HG03103 (cell line): Measurements from ENCODE around the gene NF2.
A peak's percentile ranks its signal among the peaks of the same experiment; 100 is the strongest.
"Not testable (repeated sequence)": the region's sequence is repeated elsewhere in the genome, so short reads cannot be mapped to it uniquely, and the experiment has no call there.

Source experiments
- ATAC-seq: cut with Tn5 transposase; IDR thresholded peaks from one replicate; pipeline ENCODE4 v1.9.1; 2021; ENCODE audit warnings: low read depth; ENCODE audit not compliant: unreplicated experiment

Gene NF2

GRCh38 chr22:29603358-29604075 lies at the start of gene NF2:
Gene NF2 (plus strand): TSS chr22:29603633. CDS start chr22:29603999, 366 bp downstream.
- peak; percentile 95 for ATAC-seq

DNA sequence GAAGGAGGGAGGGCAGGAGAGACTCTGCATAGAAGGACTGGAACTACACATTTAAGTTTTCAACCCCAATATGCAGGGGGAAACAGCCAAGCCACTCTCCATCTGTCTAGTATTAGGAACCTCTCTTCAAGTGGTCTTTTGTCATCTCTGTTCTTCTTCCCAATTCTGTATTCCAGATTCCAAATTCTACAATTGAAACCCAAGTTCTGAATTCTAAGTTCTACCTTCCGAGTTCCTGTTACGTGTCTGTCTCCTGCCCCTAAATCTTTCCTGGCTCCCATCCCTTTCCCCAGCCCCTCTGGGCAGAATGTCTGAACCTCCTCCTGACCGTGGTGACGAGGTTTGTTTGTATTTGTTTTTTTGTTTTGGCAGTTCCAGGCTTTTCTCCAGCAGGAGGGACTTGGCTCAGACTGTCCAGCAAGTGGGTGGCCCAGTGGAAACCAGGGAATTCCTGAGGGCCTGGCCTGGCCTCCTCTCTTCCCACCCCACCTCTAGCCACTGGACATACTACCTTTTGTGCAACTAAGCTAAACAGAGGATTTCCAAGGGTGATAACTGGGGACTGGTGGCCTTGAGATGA lies 48.3 kb upstream of the NF2 start:
- ATAC-seq = no peak

- ATAC-seq = no peak
Observed at GRCh38 chr22:29559030-29559429, 44.4 kb upstream of the NF2 start.

DNA sequence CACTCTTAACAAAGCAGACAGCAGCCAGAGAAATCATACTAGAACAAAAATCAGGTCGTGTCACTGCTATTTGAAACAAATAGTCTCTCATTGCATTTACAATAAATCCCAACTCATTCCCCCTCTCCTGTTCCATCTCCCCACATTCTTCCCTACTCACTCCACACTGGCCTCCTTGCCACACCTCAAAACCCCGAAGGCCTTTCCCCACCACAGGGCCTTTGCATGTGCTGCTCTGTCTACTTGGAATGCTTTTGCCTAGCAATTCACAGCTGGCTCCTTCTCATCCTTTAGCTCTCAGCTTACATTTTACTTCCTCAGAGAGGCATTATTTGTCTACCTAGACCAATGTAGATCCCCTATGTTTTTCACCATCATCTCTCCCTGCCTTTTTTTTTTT lies 43.6 kb upstream of the NF2 start:
- ATAC-seq = no peak

- no peak for ATAC-seq
Observed at GRCh38 chr22:29563652-29564460, 39.6 kb upstream of the NF2 start.

DNA sequence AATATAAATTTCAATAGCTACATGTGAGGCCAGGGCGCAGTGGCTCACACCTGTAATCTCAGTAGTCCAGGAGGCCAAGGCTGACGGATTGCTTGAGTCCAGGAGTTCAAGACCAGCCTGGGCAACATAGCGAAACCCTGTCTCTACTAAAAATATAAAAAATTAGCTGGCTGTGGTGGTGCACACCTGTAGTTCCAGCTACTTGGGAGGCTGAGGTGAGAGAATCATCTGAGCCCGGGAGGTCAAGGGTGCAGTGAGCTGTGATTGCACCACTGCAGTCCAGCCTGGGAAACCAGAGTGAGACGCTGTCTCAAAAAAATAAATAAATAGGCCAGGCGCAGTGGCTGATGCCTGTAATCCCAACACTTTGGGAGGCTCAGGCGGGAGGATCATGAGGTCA lies 36.9 kb upstream of the NF2 start:
- not testable (repeated sequence) for ATAC-seq

- no peak for ATAC-seq
Observed at GRCh38 chr22:29567338-29567737, 36.1 kb upstream of the NF2 start.

DNA sequence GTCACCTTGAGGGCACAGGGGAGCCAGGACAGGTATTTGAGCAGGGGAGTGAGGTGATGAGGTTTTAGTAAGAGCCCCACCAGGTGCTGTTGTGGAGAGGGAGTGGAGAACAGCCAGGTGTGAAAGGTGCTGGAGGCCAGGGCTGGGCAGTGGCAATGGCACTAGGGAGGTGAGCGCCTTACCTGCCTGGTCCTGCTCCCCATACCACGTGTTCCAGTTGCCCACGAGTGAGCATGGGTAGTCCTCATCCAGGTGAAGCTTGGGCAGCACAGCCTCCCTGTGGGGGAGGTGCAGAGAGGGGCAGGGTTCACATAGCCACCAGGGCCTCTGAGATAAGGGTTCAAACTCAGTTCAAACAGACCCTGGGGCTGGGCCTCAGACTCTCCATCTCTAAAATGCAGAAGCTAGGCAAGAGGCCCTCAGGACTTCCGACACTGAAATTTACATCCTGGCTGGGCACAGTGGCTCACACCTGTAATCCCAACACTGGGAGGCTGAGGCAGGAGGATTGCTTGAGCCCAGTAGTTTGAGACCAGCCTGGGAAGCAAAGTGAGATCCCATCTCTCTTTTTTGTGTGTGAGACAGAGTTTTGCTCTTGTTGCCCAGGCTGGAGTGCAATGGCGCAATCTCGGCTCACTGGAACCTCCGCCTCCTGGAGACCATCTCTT lies 34.3 kb upstream of the NF2 start:
- ATAC-seq = no peak

GRCh38 chr22:29570456-29570855 lies 33.0 kb upstream of the NF2 start:
- ATAC-seq = no peak

DNA sequence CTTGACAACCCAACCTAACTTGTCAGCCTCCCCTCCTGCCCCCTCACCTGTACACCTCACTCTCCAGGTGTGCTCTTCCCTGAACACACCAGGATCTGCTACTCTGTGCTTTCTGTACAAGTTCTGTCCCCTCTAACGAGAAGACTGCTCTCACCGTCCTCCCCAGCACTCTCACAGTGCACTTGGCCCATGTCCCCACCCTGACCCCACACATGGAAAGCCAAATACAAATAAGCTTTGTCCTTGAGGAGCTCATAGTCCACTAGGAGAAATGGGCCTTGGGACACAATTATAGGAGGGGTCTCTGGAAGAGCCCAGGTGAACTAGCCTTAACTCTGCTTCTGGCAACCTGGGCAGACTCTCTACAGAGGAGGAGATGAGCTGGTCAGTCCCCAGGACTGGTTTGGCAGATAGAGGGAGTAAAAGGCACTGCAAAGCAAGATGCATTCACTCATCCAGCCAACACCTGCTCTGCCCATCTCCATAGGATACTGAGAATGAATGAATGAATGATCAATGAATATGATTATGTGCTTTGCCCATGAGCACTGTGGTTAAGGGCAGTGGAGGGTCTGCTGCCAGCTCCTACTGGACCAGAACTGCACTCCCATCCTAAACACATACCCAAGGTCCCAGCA lies 32.4 kb upstream of the NF2 start:
- no peak for ATAC-seq

DNA sequence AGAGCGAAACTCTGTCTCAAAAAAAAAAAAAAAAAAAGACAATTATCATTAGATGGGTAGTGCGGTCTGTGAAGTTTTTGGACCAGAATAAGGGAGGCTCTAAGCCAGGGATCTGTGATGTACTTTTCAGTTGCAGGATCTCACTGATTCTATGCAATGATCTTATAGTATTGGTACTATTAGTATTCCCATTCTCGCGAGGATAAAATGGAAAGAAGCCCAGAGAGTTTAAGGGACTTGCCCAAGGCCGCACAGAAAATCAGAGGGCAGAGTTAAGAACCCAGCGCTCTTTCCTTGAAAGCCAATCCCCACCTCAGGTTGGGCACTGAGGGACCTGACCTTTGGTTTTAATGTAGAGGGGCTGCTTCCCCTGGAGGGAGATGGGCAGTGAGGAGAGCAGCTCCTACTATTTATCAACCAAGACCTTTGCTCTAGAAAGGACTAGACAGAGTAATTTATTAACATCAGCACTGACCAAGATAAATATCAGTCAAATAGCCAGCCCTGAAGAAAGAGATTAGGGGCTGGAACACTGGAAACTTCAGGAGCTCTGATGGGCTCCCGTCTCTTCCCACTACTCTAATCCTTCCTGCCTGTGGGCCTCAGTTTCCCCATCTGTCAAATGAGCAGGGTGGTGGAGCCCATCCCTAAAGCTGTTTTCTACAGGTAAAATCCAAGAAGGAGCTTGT lies 28.5 kb upstream of the NF2 start:
- ATAC-seq = no peak

DNA sequence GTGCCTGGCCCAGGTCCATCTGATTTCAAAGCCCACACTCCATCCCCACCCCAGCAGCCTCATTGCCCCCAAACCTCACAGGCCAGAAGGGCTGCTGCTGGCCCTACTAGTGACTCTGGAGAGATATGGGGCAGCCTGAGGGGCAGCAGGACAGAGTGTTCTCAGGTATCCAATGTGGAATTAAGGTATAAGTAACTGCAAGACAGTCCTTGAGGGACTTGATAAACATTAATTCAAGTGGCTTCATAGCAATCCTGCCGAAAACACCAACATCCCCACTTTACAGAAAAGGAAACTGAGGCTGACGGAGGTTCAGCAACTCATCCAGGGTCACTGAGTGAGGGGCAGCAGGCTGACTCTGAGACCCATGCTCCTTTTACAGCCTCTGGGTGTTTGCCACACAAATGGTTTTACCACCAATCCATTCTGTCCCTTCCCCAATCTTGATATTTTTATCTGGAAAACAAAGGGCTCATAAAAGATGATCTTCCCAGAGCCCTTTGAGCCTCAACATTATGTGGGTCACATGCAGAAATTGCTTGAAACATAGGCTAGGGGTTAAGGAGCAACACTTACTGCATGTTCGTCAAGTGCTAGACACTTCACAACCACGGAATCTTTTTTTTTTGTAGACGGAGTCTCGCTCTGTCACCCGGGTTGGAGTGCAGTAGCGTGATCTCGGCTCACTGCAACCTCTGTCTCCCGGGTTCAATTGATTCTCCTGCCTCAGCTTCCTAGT lies 24.8 kb upstream of the NF2 start:
- no peak for ATAC-seq

DNA sequence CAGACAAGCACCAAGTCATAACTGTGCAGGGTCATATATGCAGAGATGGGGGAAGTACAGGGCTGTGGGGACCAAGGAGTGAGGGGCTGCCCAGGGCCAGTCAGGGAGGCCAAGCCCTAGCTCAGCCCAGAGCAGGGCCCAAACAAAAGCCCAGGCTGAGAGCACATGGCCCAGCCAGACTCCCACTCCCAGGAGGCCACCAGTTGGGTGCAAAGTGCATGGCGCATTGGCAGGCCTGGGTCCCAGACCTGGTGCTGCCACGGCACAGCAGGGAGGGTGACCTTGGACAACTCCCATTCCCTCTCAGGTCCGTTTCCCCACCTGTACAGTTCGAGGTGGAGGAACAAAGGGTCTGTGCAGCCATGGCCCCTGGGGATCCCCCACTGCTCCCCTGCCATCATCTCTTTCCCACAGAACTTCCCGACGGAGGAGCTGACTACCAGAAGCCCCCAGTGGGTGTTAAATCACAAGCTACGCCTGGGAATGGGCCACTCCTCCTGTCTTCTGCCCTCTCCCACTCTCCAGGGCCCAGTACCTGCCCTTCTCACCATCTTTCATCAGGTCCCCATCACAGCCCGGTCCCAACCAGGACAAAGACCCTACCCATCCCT lies 23.1 kb upstream of the NF2 start:
- no peak for ATAC-seq

GRCh38 chr22:29581799-29582198 lies 21.6 kb upstream of the NF2 start:
- no peak for ATAC-seq

DNA sequence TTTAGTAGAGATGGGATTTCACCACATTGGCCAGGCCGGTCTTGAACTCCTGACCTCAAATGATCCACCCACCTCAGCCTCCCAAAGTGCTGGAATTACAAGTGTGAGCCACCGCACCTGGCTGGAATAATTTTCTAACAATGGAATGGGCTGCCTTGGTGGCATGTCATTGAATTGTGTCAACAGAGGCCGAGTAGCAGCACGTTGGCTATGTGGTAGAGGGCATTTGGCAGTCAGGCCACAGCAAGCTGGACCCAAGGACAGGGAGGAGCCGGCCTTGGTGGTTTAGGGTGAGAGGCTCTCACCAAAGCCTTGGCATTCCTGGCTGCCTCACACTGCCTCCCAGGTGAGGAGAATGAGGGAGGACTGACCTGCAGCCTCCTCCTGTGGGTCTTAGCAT lies 18.5 kb upstream of the NF2 start:
- ATAC-seq = no peak

DNA sequence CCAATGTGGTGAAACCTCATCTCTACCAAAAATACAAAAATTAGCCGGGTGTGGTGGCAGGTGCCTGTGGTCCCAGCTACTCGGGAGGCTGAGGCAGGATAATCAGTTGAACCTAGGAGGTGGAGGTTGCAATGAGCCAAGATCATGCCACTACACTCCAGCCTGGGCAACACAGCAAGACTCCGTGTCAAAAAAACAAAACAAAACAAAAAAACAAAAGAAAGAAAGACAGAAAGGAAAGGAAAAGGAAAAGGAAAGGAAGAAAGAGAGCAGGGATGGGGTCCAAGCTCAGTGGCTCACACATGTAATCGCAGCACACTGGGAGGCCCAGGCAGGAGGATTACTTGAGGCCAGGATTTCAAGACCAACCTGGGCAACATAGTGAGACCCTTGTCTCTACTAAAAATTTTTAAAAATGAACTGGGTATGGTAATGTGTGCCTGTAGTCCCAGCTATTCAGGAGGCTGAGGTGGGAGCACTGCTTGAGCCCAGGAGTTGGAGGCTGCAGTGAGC lies 17.2 kb upstream of the NF2 start:
- ATAC-seq = not testable (repeated sequence)

GRCh38 chr22:29587938-29588699 lies 15.3 kb upstream of the NF2 start:
- no peak for ATAC-seq

DNA sequence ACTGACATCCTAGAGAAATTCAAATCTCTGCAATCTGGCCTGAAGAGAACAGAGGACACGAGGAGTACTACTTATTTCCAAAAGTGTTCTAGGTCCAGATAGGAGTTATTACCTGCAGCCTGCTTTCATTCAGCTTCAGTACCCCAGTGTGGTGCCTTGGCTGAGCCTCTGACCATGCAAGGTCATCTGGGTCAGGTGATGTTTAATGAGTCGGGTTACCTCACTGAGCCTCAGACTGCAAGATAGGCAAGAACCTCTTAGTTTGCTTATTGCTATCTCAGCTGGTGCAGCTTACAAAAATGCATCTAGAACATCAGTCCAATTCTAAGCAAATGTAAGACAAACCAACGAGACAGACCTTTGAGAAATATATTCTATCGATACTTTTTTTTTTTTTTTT lies 9.5 kb upstream of the NF2 start:
- no peak for ATAC-seq
